HG03575 (cell line): ENCODE measurements around the gene CDH2.

Experiments used
- ATAC-seq: cut with Tn5 transposase; IDR thresholded peaks from one replicate; pipeline ENCODE4 v1.9.1; 2021; ENCODE audit not compliant: unreplicated experiment, insufficient number of reproducible peaks, low FRiP score; ENCODE audit errors: extremely low read depth

The CDH2 gene

DNA sequence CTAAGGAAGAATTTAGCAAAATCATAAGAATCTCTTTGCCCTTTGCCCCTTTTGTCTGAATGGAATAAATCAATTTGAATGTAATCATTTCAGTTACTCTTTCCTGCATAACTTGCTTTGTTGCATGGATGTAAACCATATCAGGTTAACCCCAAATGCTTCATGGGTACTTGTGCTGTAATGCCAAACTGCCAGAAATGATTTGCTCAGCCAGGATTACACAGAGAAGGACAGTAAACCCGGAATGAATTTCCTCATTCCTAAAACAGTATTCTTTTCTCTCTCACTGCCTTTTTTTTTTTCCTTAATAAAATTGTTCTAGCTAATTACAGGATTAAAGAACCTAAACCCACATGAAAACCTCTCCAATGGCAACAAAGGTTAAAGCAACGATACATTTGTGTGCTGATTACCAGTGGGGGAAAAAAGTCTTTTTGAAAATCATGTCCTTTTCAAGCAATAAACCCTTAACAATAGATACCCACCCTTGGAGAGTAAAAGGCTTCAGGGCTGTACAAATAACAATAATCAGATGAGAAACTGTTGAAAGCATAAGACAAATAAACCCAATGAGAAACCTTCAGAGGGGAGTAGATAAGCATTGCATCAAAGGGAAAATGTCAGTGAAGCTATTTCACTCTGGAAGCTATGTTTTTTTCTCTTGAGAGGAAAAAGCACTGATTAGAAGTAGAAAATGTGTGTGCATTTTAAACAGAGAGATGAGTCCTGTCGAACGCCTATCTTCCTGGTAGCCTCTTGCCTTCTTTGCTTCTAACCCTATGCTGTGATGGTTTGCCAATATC is 275.3 kb downstream of the CDH2 start:
- no peak for ATAC-seq
